Endometrium (tissue), 2 donors: ENCODE measurements around the gene TSPAN3.

Experiments used
- FAIRE-seq: peaks from 2 replicates; lab custom pipeline; 2012; peaks lifted over from hg19 to GRCh38; lab: Jason Lieb, UNC
- donor health status: control.
- donor health status: control.

Gene TSPAN3

GRCh38 chr15:77009176-77009575 lies 61.7 kb downstream of the TSPAN3 start:
- FAIRE-seq: no peak

DNA sequence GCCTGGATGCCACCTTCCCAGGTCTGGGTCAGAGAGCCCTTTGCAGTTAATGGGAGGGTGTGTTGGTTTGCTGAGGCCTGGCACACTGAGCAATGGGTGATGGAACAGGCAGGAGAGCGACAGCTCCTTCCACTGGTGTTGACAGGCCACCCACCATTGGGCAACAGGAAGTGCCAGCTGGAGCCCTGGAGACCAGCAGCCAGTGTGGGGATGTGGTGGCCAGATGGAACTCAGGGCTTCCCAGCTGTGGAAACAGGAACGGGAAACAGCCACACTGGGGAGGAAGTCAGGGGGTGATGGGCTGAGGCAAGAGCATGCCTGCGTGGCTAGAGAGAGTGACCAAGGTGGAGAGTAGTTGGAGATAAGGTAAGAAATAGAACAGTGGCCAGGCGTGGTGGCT lies 66.7 kb downstream of the TSPAN3 start:
- FAIRE-seq: no peak

DNA sequence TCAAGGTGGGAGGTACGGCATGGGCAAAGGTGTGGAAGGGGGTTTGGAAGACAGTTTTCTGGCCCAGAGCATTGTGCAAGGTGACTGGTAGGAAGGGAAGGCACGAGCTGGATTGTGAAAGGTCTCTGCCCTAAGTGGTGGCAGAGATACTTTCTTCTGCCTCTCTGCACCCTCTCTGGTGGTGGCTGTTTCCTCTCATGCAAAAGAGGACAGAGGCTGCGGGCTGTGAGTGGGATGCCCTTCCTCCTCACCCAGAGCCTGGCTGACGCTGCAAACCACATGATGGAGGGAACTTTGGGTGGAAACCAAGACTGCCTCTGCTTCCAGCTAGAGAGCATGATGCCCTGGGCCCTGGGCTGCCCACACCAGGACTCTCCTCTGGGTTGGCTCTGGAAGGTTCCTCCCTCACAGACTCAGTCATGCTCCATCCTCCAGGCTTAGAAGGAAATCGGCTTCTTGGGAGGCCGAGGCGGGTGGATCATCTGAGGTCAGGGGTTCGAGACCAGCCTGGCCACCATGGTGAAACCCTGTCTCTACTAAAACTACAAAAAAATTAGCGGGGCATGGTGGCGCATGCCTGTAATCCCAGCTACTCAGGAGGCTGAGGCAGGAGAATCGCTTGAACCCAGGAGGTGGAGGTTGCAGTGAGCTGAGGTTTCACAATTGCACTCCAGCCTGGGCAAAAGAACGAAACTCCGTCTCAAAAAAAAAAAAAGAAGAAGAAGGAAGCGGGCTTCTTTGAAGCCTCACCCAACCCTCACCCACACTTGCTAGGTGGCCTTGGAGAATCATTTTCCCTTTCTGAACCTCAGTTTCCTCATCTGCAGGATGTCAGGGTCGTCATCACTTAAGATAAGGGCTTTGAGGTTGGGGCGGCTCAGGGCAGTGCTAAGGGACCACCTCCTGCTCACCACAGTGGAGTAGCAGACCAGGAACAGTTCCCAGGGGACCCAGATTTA lies 67.7 kb downstream of the TSPAN3 start:
- FAIRE-seq: no peak

DNA sequence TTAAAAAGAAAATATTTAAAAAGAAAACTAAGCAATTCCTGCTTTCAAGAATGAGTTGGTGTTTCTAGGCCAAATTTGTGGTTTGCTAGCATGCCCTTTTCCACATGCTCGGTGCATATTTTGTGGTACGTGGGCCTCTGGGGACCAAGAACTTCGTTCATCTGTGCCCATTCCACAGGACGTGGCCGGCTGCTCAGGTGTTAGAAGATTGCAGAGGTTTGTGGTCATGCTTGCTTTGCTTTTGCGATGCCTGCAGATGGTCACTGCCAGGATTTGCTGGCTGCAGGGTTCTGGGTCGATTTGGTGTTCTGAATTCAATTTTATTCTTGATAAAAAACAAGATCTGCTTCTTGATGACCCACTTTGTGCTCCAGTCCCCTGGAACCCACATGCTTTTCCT lies 68.5 kb downstream of the TSPAN3 start:
- FAIRE-seq: no peak

DNA sequence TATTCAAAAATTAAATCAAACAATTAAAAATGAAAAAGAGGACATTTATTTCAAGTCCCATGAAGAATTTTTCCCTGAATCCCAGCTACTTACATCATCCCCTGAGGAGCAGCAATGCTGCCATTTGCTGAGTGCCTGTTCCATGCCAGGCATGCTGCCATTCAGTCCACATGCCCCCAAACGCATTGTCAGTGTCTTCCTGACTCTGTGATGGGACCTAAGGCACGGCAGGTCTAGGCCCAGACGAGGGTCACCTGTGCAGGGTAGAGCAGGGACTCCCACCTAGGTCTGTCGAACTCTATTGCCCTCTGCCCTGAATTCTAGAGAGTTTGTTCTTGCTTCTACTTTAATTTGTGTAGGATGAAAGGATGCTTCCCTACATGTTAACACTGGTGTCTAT lies 68.9 kb downstream of the TSPAN3 start:
- FAIRE-seq: no peak

DNA sequence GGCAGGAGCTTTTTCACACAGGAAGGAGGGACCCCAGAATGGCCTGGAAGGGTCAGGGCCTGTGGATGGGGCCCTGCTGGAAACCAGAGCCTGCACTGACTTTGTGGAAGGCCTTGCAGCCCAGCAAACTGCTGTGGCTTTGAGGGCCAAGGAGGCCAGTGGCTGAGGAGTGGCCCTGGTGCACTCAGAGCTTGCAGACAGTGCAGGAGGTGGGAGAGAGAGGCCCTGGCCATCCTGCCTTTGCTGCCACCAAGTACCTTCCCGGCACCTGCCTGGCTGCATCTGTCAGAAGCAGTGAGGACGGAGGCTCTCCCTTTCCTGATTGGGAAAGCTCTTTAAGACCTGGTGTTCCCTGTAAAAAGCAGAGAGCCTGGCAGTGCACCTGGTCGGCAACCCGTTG lies 69.6 kb downstream of the TSPAN3 start:
- FAIRE-seq: no peak

DNA sequence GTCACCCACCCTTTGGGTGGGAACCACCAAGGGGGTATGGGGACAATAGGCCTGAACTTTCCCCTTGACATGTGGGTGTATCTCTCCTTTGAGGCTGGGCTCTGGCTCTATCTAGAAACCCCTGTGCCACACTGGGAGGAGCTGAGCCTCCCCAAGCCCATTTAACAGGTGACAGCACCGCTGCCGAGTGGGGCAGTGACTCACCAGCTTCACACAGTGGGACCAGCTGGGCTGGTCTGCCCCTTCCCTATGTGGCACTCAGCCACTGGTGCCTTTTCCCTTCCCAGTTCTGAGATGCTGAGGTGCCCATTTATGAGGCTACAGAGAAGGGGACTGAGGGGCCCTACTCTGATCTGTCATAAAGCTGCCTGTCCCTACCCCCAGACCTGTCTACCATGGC lies 70.9 kb downstream of the TSPAN3 start:
- no peak for FAIRE-seq

- no peak for FAIRE-seq
Observed at GRCh38 chr15:76998663-76999285, 72.1 kb downstream of the TSPAN3 start.

DNA sequence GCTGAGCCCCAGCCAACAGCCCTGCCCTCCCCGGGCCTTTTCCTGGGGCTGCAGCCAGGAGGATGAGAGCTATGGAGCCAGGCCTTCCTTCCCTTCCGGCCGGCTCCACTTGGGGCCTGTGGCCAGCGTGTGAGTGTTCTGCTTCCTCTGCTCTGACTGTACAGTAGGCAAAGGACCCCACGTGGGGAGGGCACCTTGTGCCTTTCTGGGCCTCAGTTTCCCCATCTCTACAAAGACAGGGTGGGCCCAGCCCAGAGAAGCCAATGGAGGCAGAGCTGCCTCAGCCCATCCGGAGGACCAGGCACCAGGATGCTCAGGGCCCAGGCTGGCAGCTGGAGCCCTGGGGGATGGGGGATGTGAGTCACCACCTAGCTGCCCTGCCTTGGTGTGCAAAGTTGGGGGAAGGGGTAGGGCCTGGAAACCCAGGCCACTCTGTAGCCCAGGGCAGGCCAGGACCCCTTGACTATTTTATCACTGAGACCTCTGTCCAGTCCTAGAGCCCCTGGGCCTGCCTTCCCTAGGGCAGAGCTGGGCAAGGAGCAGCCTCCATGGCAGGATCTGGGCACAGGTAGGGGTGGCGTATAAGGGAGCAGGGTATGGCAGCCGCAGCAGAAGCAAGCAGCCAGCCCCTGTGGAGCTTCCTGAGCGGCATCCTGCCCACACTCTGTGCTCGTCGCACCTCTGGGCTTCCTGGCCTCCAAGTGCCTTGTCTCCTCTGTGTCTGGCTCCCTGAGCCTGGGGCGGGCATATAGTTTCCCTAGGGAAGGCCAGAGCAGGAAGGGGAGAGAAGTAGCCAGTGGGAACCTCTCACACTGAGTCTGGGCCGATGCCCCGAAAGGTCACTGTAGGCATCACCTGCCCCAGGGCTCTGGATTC lies 74.1 kb downstream of the TSPAN3 start:
- FAIRE-seq: no peak

DNA sequence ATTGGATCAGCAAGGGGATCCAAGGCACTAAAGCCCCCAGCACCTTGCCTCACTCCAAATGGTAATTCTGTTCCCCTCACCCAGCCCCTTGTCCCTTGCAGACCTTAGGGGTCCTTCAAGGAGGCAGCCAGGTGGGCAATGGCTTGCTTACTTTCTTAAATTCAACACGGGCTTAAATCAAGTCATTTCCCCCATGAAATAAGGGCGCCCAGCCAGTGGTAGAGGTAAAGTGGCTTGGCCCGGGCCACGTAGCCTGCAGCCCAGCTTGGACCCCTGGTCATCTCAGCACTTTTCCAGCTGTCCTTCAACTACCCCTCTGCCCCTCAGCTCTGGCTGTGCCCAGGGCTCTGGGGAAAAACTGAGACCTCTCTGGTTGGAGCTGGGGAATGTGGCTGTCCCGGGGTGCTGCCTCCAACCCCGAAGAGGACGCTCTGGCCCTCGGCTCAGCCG lies 74.8 kb downstream of the TSPAN3 start:
- no peak for FAIRE-seq

DNA sequence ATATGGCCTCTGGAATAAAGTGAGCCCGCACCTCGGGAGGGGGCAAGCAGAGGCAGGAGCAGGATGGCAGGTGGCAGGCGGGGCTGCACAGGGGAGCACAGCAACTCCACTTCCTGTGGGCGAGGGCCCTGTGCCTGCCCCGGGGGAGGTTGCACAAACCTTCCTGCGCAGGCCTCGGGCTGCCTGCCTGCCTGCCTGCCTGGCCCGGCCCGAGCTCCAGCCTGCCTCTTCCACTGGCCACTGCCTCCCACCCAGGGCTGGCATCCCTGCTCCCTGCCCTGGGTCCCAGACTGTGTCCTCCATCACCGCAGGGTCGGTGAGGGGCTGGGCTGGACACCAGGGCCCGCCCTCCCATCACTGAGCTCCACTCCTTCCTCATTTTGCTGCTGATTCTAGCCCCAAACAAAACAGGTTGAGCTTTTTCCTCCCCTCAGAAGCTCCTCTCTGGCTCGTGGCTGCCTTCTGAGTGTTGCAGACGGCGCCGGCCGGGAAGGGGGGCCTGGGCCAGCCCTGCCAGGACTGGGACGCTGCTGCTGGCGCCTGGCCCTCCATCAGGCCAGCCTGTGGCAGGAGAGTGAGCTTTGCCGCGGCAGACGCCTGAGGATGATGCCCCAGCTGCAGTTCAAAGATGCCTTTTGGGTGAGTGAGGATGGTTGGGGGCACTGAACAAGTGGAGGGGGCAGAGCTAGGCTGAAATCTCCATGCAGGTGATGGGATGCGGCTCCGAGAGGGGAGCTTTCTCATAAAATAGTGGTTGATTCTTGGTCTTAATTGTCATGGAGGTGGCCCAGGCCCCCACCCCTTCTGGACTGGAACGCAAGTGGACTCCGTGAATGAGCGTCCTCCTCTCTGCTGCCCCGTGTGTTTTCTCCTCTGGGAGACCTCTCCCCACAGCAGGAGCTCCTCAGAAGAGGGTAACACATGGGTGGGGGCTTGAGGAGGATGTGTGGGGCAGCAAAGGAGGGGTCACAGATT lies 75.7 kb downstream of the TSPAN3 start, which contains the start of gene PSTPIP1:
TSS of gene PSTPIP1 (plus strand) at position 156 of the 975 bp plus-strand sequence. CDS start at position 604, 448 bp downstream.
- FAIRE-seq: no peak

DNA sequence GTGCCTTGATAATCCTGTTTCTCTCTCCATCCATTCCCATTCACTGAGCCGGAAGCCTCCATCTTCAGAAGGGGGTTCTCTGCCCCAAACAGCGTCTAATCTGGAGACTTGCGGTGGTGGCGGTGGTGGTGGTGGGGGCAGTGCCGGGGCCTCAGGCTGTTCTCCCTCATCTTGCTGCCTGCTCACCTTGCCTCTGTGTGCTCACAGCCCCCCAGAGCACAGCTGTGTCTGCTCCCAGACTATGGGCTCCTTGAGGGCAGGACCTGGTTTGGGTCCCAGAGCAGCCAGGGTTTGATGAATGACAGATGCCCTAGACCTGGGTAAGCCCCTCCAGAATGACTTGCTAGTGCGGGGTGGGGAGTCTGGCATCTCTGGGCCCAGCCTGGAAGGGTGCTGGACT lies 76.4 kb downstream of the TSPAN3 start:
- no peak for FAIRE-seq

DNA sequence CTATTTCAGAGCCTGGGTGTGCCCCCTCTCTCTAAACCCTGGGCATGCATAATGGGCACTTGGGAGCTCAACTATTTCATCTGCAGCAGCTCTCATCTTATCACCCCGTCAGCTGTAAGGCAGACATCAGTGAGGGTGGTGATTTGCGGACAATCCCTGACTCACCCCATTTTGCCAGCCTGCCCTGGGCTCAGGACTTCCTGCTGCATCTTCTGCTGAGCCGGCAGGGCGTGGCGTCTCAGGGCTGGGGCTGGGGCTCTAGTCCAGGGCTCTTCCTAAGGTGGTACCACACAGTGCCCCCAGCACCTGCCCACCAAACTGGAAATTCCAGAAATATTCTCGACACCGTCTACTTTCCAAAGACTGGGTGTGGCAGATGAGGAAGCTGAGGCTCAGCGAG lies 76.9 kb downstream of the TSPAN3 start:
- no peak for FAIRE-seq

DNA sequence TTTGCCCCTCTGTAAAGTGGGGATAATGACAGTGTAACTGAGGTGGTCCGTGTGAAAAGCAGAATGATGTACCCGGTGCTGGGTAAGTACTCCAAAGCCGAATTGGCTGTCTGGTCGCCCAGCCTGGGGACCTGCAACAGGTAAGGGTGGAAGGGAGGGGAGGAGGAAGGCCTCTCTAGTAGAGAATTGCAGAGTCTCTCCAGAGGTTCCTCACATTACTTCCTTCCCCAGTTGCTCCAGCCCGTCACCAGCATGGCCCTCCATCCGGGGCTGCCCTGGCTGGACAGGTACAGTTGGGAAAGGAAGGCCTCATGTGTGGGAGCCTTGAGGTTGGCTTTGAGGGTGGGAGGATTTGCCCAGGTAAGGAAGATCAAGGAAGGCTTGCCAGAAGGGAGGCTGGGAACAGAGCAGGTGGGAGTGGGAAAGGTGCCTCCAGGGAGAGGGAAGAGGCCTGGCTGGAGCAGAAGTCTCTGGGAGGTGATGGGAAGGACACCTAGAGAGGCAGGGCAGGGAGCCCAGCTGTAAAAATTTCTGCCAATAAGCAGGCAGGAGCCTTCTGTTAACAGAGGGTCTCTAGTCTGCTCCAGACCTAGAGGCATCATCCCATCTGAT lies 77.7 kb downstream of the TSPAN3 start:
- no peak for FAIRE-seq

DNA sequence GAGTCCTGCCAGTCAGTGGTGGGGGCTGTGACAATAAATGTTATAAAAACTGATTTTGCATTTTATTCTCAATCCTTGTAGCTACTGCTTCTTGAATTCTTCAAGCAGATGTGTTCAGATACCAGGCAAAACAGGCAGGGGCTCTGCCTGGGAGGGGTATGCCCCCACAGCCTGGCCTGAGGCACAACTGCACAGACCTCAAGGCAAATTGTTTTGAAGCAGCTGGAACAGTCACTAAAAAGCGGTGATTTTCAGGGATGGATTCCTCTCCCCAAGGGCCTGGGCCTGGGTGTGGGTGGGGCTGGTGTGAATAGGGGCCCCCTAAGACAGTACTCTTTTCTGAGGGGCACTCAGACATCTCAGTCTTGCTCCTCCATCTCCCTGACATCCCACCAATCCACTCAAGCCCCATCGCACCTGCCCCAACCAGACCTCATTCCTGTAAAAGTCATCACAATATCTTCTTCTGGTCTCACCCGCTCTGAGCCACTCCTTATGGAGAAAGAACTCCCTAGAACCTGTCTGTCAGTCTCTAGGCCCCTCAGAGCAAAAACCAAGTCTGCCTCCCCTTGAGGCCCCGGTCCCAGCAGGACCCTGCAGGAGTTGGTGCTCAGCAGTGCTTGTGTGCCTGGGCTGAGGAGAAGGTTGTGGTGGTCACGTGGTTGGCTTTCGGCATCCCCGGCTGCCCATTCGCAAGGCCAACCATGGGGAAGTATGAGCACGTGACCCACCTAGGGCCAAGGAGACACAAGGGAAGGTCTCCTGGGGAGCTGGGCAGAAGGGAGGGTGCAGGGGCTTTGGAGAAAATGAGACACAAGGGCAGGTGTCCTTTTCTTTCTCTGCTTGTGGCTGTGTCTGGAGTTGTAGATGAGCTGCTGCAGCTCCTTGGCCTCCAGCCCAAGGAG lies 78.9 kb downstream of the TSPAN3 start:
- FAIRE-seq: no peak
